Common myeloid progenitor, CD34-positive (primary cell): ENCODE results near the gene PRAC2.
A peak's percentile ranks its signal among the peaks of the same experiment; 100 is the strongest.

ENCODE experiments used
- CTCF ChIA-PET: fragments of 350-600 bp; sonication (Branson Sonifier 250); formaldehyde crosslinking; loops from one replicate; lab custom pipeline; 2021; ENCODE audit warnings: antibody characterized with exemption; lab: Charles Lee
- POLR2A ChIA-PET: fragments of 350-600 bp; sonication (Branson Sonifier 250); formaldehyde crosslinking; loops from one replicate; lab custom pipeline; 2021; ENCODE audit warnings: antibody characterized with exemption; lab: Charles Lee
- DNase-seq, 3 donors: peaks; one replicate each; pipeline versions ENCODE4 v3.0.0 to v3.0.0-alpha.2; 2013
- H3K27ac ChIP-seq, 2 experiments: 1 replicate in 1 of 2; 2 replicates in 1 of 2; pipeline ENCODE4 v1.7.0; 2013; ENCODE audit warnings: inconsistent platforms in 2 of 2, low read length in 2 of 2, mild to moderate bottlenecking in 2 of 2, low read depth in 1 of 2, moderate library complexity in 1 of 2; ENCODE audit not compliant: severe bottlenecking in 2 of 2, insufficient read depth in 1 of 2, poor library complexity in 1 of 2
- H3K27me3 ChIP-seq, 5 experiments: replicated peaks in 2 of 5; 1 replicate in 3 of 5; 2 replicates in 2 of 5; pipeline versions ENCODE4 v1.6.1 to v1.7.0; 2013; ENCODE audit warnings: low read length in 4 of 5, mild to moderate bottlenecking in 2 of 5, moderate library complexity in 2 of 5, inconsistent platforms in 1 of 5; ENCODE audit not compliant: insufficient read depth in 5 of 5, control insufficient read depth in 4 of 5
- H3K36me3 ChIP-seq, 4 experiments: 1 replicate in 2 of 4; 2 replicates in 2 of 4; pipeline versions ENCODE4 v1.6.1 to v1.7.0; 2013; ENCODE audit warnings: low read length in 3 of 4, control low read depth in 1 of 4, mild to moderate bottlenecking in 1 of 4; ENCODE audit not compliant: control insufficient read depth in 4 of 4, insufficient read depth in 4 of 4
- H3K4me1 ChIP-seq, 4 experiments: 1 replicate in 3 of 4; 2 replicates in 1 of 4; pipeline versions ENCODE4 v1.6.1 to v1.7.1; 2013; ENCODE audit warnings: low read length in 3 of 4, mild to moderate bottlenecking in 3 of 4, control low read depth in 1 of 4, inconsistent platforms in 1 of 4, moderate library complexity in 1 of 4; ENCODE audit not compliant: control insufficient read depth in 4 of 4, insufficient read depth in 4 of 4; ENCODE audit errors: control extremely low read depth in 1 of 4
- H3K4me3 ChIP-seq, 7 experiments: 1 replicate in 4 of 7; 2 replicates in 3 of 7; pipeline versions ENCODE4 v1.5.1 to v1.7.0; 2013; ENCODE audit warnings: mild to moderate bottlenecking in 7 of 7, low read length in 6 of 7, moderate library complexity in 6 of 7, inconsistent platforms in 2 of 7, low read depth in 2 of 7, control low read depth in 1 of 7; ENCODE audit not compliant: insufficient read depth in 4 of 7, control insufficient read depth in 1 of 7; ENCODE audit errors: extremely low read depth in 1 of 7
- H3K9me3 ChIP-seq, 5 experiments: 1 replicate in 4 of 5; 2 replicates in 1 of 5; pipeline versions ENCODE4 v1.6.1 to v1.7.1; 2013; ENCODE audit warnings: low read length in 4 of 5, mild to moderate bottlenecking in 2 of 5, inconsistent platforms in 1 of 5, low read depth in 1 of 5, moderate library complexity in 1 of 5; ENCODE audit not compliant: control insufficient read depth in 4 of 5, insufficient read depth in 2 of 5; ENCODE audit errors: control extremely low read depth in 1 of 5
- WGBS: methylation state at CpG from one replicate; pipeline ENCODE4 v1.1.5; 2013; ENCODE audit not compliant: insufficient coverage; 5-methylcytosine and 5-hydroxymethylcytosine counted together

The PRAC2 gene

GRCh38 chr17:48754500-48755261 lies 31.7 kb downstream of the PRAC2 start:
- H3K27ac ChIP-seq = no peak overlapping the region
- no peak for DNase-seq
- no peaks in the 10 kb centered on the region for H3K9me3 ChIP-seq
- H3K4me1 ChIP-seq = peaks cover 4 to 24% (median 22%) of the 10 kb centered on the region in 4 experiments
- 7% methylated on average over 49 of the region's 52 CpGs for WGBS
- peaks cover 33 to 65% (median 54%) of the 10 kb centered on the region in 5 experiments for H3K27me3 ChIP-seq
- POLR2A ChIA-PET = no interaction called here
- H3K4me3 ChIP-seq = peak overlapping the region in 4 of 7 experiments; percentile 10 to 41 (median 26)
- no peaks in the 10 kb centered on the region for H3K36me3 ChIP-seq
- CTCF ChIA-PET = interaction anchor here (1.1 kb wide), 1 partner anchor 9 kb away, joined by 3 read pairs; no protein-coding TSS in a partner anchor

GRCh38 chr17:48755356-48755755 lies 32.4 kb downstream of the PRAC2 start:
- peaks cover 4 to 24% (median 22%) of the 10 kb centered on the region in 4 experiments for H3K4me1 ChIP-seq
- CTCF ChIA-PET = interaction anchor here (1.1 to 3.5 kb wide), 4 partner anchors 9 to 36 kb away, joined by 3 to 12 read pairs (median 8); no protein-coding TSS in a partner anchor
- POLR2A ChIA-PET = no interaction called here
- DNase-seq = peak; percentile 40 to 65 (median 48)
- no peaks in the 10 kb centered on the region for H3K36me3 ChIP-seq
- peak overlapping the region in 2 of 7 experiments; percentile 17 to 41 for H3K4me3 ChIP-seq
- peaks cover 28 to 61% (median 47%) of the 10 kb centered on the region in 5 experiments for H3K27me3 ChIP-seq
- WGBS = 2% methylated on average over 6 of the region's 8 CpGs
- H3K27ac ChIP-seq = no peak overlapping the region
- H3K9me3 ChIP-seq = no peaks in the 10 kb centered on the region

GRCh38 chr17:48756830-48757251 lies 33.9 kb downstream of the PRAC2 start:
- WGBS = 3% methylated on average over 3 of the region's 3 CpGs

DNA sequence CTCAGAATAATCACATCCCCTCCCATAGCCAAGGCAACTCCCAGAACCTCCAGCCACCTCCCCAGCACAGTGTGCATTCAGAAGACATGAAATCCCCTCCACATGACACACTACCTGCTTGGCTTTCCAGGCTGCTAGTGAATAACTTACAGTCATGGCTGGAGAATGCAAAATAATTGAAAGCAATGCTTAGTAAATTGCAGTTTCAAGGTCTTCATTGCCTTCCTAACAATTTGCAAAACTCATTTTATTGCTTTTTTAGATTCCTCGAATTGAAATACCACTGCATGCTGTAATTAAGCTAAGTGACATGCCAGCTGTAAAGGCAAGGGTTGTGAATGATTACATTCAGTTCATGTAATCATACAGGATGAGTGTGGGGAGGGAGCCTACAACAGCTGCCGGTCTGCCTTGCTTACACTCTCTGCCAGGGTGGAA lies 34.6 kb downstream of the PRAC2 start:
- Histone ChIP-seq H3K4me1 (peaks cover 4 to 24% (median 22%) of the 10 kb centered on the region in 4 experiments), H3K4me3 (no peak overlapping the region), H3K36me3 (no peaks in the 10 kb centered on the region), H3K9me3 (no peaks in the 10 kb centered on the region), H3K27ac (no peak overlapping the region), H3K27me3 (peaks cover 16 to 56% (median 34%) of the 10 kb centered on the region in 5 experiments)
- DNase-seq = no peak
- ChIA-PET CTCF (interaction anchor here (0.9 to 3.5 kb wide), 7 partner anchors 11 to 78 kb away, joined by 3 to 12 read pairs (median 4); no protein-coding TSS in a partner anchor), POLR2A (no interaction called here)
- WGBS = no CpG with 5 or more reads among the region's 2 CpGs

More at GRCh38 chr17:48756830-48757251, 33.9 kb downstream of the PRAC2 start:
- DNase-seq = peak; percentile 68 to 83 (median 78)
- Histone ChIP-seq H3K27ac (no peak overlapping the region), H3K27me3 (peaks cover 17 to 57% (median 37%) of the 10 kb centered on the region in 5 experiments), H3K4me1 (peaks cover 4 to 24% (median 22%) of the 10 kb centered on the region in 4 experiments), H3K36me3 (no peaks in the 10 kb centered on the region), H3K4me3 (no peak overlapping the region), H3K9me3 (no peaks in the 10 kb centered on the region)
- POLR2A ChIA-PET = no interaction called here
- CTCF ChIA-PET = interaction anchor here (0.9 to 3.5 kb wide), 5 partner anchors 11 to 35 kb away, joined by 3 to 12 read pairs (median 4); no protein-coding TSS in a partner anchor

- POLR2A ChIA-PET = no interaction called here
- no peaks in the 10 kb centered on the region for H3K9me3 ChIP-seq
- no peak for DNase-seq
- peaks cover 3 to 48% (median 26%) of the 10 kb centered on the region in 5 experiments for H3K27me3 ChIP-seq
- CTCF ChIA-PET = interaction anchor here (1.4 to 2.9 kb wide), 4 partner anchors 10 to 75 kb away, joined by 3 to 7 read pairs (median 5); no protein-coding TSS in a partner anchor
- H3K36me3 ChIP-seq = no peaks in the 10 kb centered on the region
- peaks cover 4 to 23% (median 21%) of the 10 kb centered on the region in 4 experiments for H3K4me1 ChIP-seq
- no peak overlapping the region for H3K4me3 ChIP-seq
- H3K27ac ChIP-seq = no peak overlapping the region
Measured at GRCh38 chr17:48759288-48759687, 36.3 kb downstream of the PRAC2 start.

DNA sequence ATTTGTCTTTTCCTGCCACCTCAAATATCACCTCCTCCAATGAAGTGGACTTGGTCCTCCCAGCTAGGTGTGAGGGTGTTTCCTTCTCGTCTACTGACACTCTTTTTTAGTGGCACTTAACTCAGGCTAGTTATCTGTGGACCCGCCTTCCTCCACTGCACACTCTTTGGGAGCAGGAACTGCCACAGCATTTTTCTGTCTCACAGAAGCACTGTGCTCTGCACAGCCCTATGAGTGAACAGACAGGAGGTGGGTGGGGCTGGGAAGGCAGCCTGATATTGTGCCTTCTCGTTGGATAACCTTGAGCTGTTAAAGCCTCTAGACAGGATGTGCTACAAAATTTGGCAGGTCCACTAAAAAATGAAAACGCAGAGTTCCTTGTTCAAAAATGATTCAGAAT lies 37.4 kb downstream of the PRAC2 start:
- 73% methylated on average over 4 of the region's 4 CpGs for WGBS
- Histone ChIP-seq H3K27ac (no peak overlapping the region), H3K36me3 (no peaks in the 10 kb centered on the region), H3K9me3 (no peaks in the 10 kb centered on the region), H3K4me3 (no peak overlapping the region), H3K4me1 (peaks cover 4 to 13% (median 12%) of the 10 kb centered on the region in 4 experiments), H3K27me3 (peaks cover 3 to 43% (median 17%) of the 10 kb centered on the region in 5 experiments)
- POLR2A ChIA-PET = no interaction called here
- CTCF ChIA-PET = interaction anchor here (1.4 to 2.9 kb wide), 4 partner anchors 30 to 749 kb away, joined by 3 to 7 read pairs (median 5); no protein-coding TSS in a partner anchor
- DNase-seq = no peak
